ENCODE results near the gene MAP3K14. TPM values are rescaled to one million over a fixed set of nuclear protein-coding genes. Genes with fewer than 3 reads are reported as not detected.

Gene MAP3K14
- total and polyA plus RNA-seq, 2 of the 4 experiments (the other 2 are of a cell fraction): 4.1 to 21.7 TPM

DNA sequence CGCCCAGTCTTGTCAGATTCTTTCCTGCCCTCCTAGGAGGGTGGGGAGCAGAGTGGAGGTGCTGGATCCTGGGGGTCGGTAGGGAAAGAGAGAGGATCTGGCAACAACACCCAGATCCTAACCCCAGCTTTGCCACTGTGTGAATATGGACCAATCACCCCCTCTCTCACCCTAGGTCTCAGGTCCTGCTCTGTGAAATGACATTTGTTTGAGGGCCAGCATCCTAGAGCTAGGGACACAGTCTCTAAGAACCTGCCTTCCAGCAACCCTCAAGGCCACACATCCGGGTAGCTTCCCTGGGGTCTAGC is 28.4 kb upstream of the MAP3K14 start:
- Histone ChIP-seq H4K5ac (ENCODE audit: low read depth, low read length) (peak overlapping the region; percentile 58), H2BK120ac (ENCODE audit: low read depth, low read length) (peak overlapping the region; percentile 57; the same call in 1 of the 2 replicates), H2AFZ (replicated peaks; ENCODE audit: low read length, poor library complexity) (peak overlapping the region; percentile 60), H3K27me3 (ENCODE audit: control insufficient read depth, insufficient read depth, low read length) (no peaks in the 10 kb centered on the region), H3K79me1 (ENCODE audit: low read depth in 1 of 2, low read length in 2 of 2) (no peaks in the 10 kb centered on the region), H3K9me3 (ENCODE audit: control insufficient read depth, insufficient read depth, low read length) (no peaks in the 10 kb centered on the region), H4K8ac (ENCODE audit: low read depth in 2 of 2, low read length in 2 of 2) (peak overlapping the region in 1 of 2 experiments; percentile 59; a peak in 2 of 4 replicates), H3K18ac (ENCODE audit: low read depth, low read length) (peak overlapping the region; percentile 55), H3K4ac (ENCODE audit: low read depth, low read length) (peak overlapping the region; percentile 21), H3K14ac (replicated peaks; ENCODE audit: low read depth, low read length) (0 out of 2 replicates have a peak overlapping the region, but pooled peaks have one; percentile 5), H3K4me3 (ENCODE audit: insufficient read depth, low read depth, low read length) (no peak overlapping the region), H2BK20ac (ENCODE audit: low read depth, low read length) (peak overlapping the region; percentile 4; the same call in 1 of the 2 replicates), H3K4me2 (ENCODE audit: low read depth, low read length) (peak overlapping the region; percentile 63; the same call in 1 of the 2 replicates), H2AK9ac (replicated peaks; ENCODE audit: low read depth, low read length, poor library complexity) (no peak overlapping the region), H4K91ac (ENCODE audit: insufficient read depth, low read depth, low read length) (peak overlapping the region; percentile 48), H4K20me1 (ENCODE audit: insufficient read depth, low read length) (no peaks in the 10 kb centered on the region), H3K36me3 (ENCODE audit: control insufficient read depth, insufficient read depth, low read length) (no peaks in the 10 kb centered on the region), H3K9me1 (ENCODE audit: insufficient read depth, low read length) (peaks cover 12% of the 10 kb centered on the region), H2AK5ac (ENCODE audit: low read depth, low read length) (peak overlapping the region; percentile 56; the same call in 1 of the 2 replicates), H3K27ac (ENCODE audit: insufficient read depth, low read length) (peak overlapping the region; percentile 72; the same call in 1 of the 2 replicates), H3K56ac (ENCODE audit: extremely low read depth, insufficient read depth, low read length) (0 out of 2 replicates have a peak overlapping the region, but pooled peaks have one; percentile 8), H2BK5ac (ENCODE audit: low read depth, low read length, poor library complexity, severe bottlenecking) (peak overlapping the region; percentile 38), H2BK15ac (ENCODE audit: low read depth, low read length) (no peak overlapping the region; the same call in 2 of the 3 replicates), H3K23ac (ENCODE audit: low read depth, low read length) (no peak overlapping the region), H3K9ac (ENCODE audit: low read depth, low read length) (no peak overlapping the region), H3K4me1 (ENCODE audit: control insufficient read depth, insufficient read depth, low read length) (peaks cover 24% of the 10 kb centered on the region)
- BruUV-seq (replicated peaks): no TSS peak
- WGBS, 2 experiments (ENCODE audit: extremely low coverage in 2 of 2, insufficient read length in 1 of 2): no CpG with 5 or more reads among the region's 3 CpGs
- dilution Hi-C loops (cut with HindIII; ENCODE audit: low sequenced_read_pairs, unreplicated experiment): no loop called here
- in situ Hi-C loops (cut with MboI; ENCODE audit: low sequenced_read_pairs): no loop called here
- DNase-seq (no peak), ATAC-seq (ENCODE audit: low read depth) (peak; percentile 28)
- TF ChIP-seq RFX5 (IDR thresholded peaks at IDR 0.05; ENCODE audit: low read depth, low read length): no peak
- TF ChIP-seq, protein P1, sequence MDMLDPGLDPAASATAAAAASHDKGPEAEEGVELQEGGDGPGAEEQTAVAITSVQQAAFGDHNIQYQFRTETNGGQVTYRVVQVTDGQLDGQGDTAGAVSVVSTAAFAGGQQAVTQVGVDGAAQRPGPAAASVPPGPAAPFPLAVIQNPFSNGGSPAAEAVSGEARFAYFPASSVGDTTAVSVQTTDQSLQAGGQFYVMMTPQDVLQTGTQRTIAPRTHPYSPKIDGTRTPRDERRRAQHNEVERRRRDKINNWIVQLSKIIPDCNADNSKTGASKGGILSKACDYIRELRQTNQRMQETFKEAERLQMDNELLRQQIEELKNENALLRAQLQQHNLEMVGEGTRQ (IDR thresholded peaks at IDR 0.05; ENCODE audit: low read depth, low read length): no peak
- no peak for TF ChIP-seq POLR2A (IDR thresholded peaks at IDR 0.05; ENCODE audit: low read depth, low read length)
- TF ChIP-seq, protein P2, sequence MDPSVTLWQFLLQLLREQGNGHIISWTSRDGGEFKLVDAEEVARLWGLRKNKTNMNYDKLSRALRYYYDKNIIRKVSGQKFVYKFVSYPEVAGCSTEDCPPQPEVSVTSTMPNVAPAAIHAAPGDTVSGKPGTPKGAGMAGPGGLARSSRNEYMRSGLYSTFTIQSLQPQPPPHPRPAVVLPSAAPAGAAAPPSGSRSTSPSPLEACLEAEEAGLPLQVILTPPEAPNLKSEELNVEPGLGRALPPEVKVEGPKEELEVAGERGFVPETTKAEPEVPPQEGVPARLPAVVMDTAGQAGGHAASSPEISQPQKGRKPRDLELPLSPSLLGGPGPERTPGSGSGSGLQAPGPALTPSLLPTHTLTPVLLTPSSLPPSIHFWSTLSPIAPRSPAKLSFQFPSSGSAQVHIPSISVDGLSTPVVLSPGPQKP (IDR thresholded peaks at IDR 0.05; ENCODE audit: borderline replicate concordance, low read depth, low read length): no peak
- no peak for TF ChIP-seq RCOR1 (IDR thresholded peaks at IDR 0.05; ENCODE audit: insufficient replicate concordance, low read length)
- no peak for TF ChIP-seq SMC3 (IDR thresholded peaks at IDR 0.05; ENCODE audit: low read depth, low read length)
- no peak for TF ChIP-seq CHD1 (IDR thresholded peaks at IDR 0.05; ENCODE audit: low read depth, low read length)
- no peak for TF ChIP-seq CTCF (conservative IDR thresholded peaks at IDR 0.05; ENCODE audit: low read depth, low read length)
- TF ChIP-seq CEBPB (IDR thresholded peaks at IDR 0.05; ENCODE audit: low read depth, low read length): no peak
- no peak for TF ChIP-seq MAFK (IDR thresholded peaks at IDR 0.05; ENCODE audit: low read depth, low read length)
- TF ChIP-seq NFE2L2 (IDR thresholded peaks at IDR 0.05; ENCODE audit: low read depth, low read length): no peak
- TF ChIP-seq BHLHE40 (IDR thresholded peaks at IDR 0.05; ENCODE audit: low read depth, low read length): no peak
- TF ChIP-seq MXI1 (IDR thresholded peaks at IDR 0.05; ENCODE audit: borderline replicate concordance, low read depth, low read length): no peak
- no peak for TF ChIP-seq RAD21 (IDR thresholded peaks at IDR 0.05; ENCODE audit: low read length)
- TF ChIP-seq MAZ (IDR thresholded peaks at IDR 0.05; ENCODE audit: borderline replicate concordance, low read depth, low read length): no peak
- no peak for TF ChIP-seq FOS (IDR thresholded peaks at IDR 0.05; ENCODE audit: low read depth, low read length)
- ChIA-PET POLR2A (ENCODE audit: unreplicated experiment) (interaction anchor here (0.6 kb wide), 1 partner anchor 193 kb away, joined by 10 read pairs; no protein-coding TSS in a partner anchor), CTCF (interaction anchor here (1.5 kb wide), 1 partner anchor 13 kb away, joined by 7 read pairs; no protein-coding TSS in a partner anchor)
- intact Hi-C loops (cut with micrococcal nuclease): no loop called here
